Stimulated activated naive CD8-positive, alpha-beta T cell treated with anti-CD3 and anti-CD28 coated beads, Interleukin-15, Interleukin-2, amounts not matched to agents 100 U/mL and 50 U/mL, for 24 hours (primary cell): ENCODE data around the gene CARNS1.
"Not testable (repeated sequence)": the region's sequence is repeated elsewhere in the genome, so short reads cannot be mapped to it uniquely, and the experiment has no call there.

Source experiments
- ATAC-seq: fragments of 150-1000 bp; cut with Tn5 transposase; one replicate; pipeline ENCODE4 v1.10.0; 2021
- DNase-seq: peaks from one replicate; pipeline ENCODE4 v3.0.0; 2021

CARNS1 gene

GRCh38 chr11:67465530-67465929 lies 50.1 kb downstream of the CARNS1 start:
- ATAC-seq, DNase-seq: not testable (repeated sequence)

- ATAC-seq (no peak), DNase-seq (no peak)
These were observed 50.9 kb downstream of the CARNS1 start for GRCh38 chr11:67466367-67466766.

- no peak for ATAC-seq
These were observed 51.7 kb downstream of the CARNS1 start for GRCh38 chr11:67466962-67467771.

GRCh38 chr11:67468056-67468455 lies 52.6 kb downstream of the CARNS1 start:
- DNase-seq: peak; percentile 44
- no peak for ATAC-seq

More at GRCh38 chr11:67466962-67467771, 51.7 kb downstream of the CARNS1 start:
- DNase-seq: no peak

- peak; percentile 1 for ATAC-seq
- DNase-seq: no peak
These were observed 52.9 kb downstream of the CARNS1 start for GRCh38 chr11:67468456-67468758.

GRCh38 chr11:67468759-67469507 lies 53.5 kb downstream of the CARNS1 start, which contains the start of gene TMEM134:
TMEM134 (minus strand) TSS chr11:67469251; CDS start chr11:67469192, 59 bp downstream.
- peak; percentile 88 for ATAC-seq
- peak; percentile 94 for DNase-seq

GRCh38 chr11:67469508-67469811 lies 54.0 kb downstream of the CARNS1 start:
- DNase-seq (no peak), ATAC-seq (peak; percentile 0)

GRCh38 chr11:67470337-67471002 lies 55.0 kb downstream of the CARNS1 start:
- ATAC-seq: no peak
- DNase-seq: no peak

- DNase-seq: no peak
- ATAC-seq: no peak
These were observed 57.4 kb downstream of the CARNS1 start for GRCh38 chr11:67472882-67473281.
